ENCODE results near the gene MEST.
"Not testable (repeated sequence)": the region's sequence is repeated elsewhere in the genome, so short reads cannot be mapped to it uniquely, and the experiment has no call there.

The MEST gene

GRCh38 chr7:130527752-130528355 is 36.0 kb downstream of the MEST start:
- DNase-seq: not testable (repeated sequence)

- DNase-seq: no peak
These were observed 37.5 kb downstream of the MEST start for GRCh38 chr7:130529417-130529816.

- not testable (repeated sequence) for DNase-seq
These were observed 46.0 kb downstream of the MEST start for GRCh38 chr7:130537894-130538293.

GRCh38 chr7:130541287-130541686 is 49.4 kb downstream of the MEST start:
- DNase-seq: not testable (repeated sequence)

- DNase-seq: not testable (repeated sequence)
These were observed 50.4 kb downstream of the MEST start for GRCh38 chr7:130542297-130542696.

- DNase-seq: no peak
These were observed 51.7 kb downstream of the MEST start for GRCh38 chr7:130543487-130544010.

- DNase-seq: no peak
These were observed 52.5 kb downstream of the MEST start for GRCh38 chr7:130544356-130544755.

- DNase-seq: no peak
These were observed 61.6 kb downstream of the MEST start for GRCh38 chr7:130553398-130554029.

GRCh38 chr7:130554481-130554880 is 62.6 kb downstream of the MEST start:
- DNase-seq: no peak

Data from activated T-cell treated with anti-CD3 and anti-CD28 coated beads, Interleukin-2, amount 50 U/mL, for 48 hours (primary cell).